Right lobe of liver (tissue), 6 donors: Measurements from ENCODE around the gene PCNX2. TPM values are rescaled to one million over a fixed set of nuclear protein-coding genes. Genes with fewer than 3 reads are reported as not detected.

ENCODE experiments used
- ATAC-seq, 4 donors: fragments of 200-7000 bp; cut with Tn5 transposase; one replicate each; pipeline ENCODE4 v1.9.1; 2020; ENCODE audit warnings: mild to moderate bottlenecking in 4 of 4, moderate library complexity in 4 of 4
- DNase-seq, 3 donors: peaks; one replicate each; pipeline ENCODE4 v3.0.0-alpha.2; 2020
- H3K27ac ChIP-seq, 3 donors: fragments of 200-600 bp; one replicate each; pipeline ENCODE4 v1.8.0; 2022
- H3K27me3 ChIP-seq, 2 donors: fragments of 200-600 bp; one replicate each; pipeline ENCODE4 v1.8.0; 2022
- H3K36me3 ChIP-seq, 4 donors: fragments of 200-600 bp; sonication (generic) in 1 of 4; one replicate each; pipeline versions ENCODE4 v1.5.1 to v1.8.0; 2017 to 2022; ENCODE audit warnings: control low read depth in 1 of 4
- H3K4me1 ChIP-seq, 4 donors: fragments of 200-600 bp; sonication (generic) in 1 of 4; one replicate each; pipeline versions ENCODE4 v1.5.1 to v1.8.0; 2017 to 2022; ENCODE audit warnings: control low read depth in 1 of 4
- H3K4me3 ChIP-seq, 3 donors: fragments of 200-600 bp; one replicate each; pipeline ENCODE4 v1.8.0; 2022
- H3K9me3 ChIP-seq, 4 donors: fragments of 200-600 bp; sonication (generic) in 1 of 4; one replicate each; pipeline versions ENCODE4 v1.5.1 to v1.8.0; 2017 to 2022; ENCODE audit warnings: control low read depth in 1 of 4
- CTCF ChIP-seq, 4 donors: fragments of 200-600 bp in 3 of 4; fragments of 450-650 bp in 1 of 4; IDR thresholded peaks; one replicate each; pipeline versions ENCODE4 v1.5.1 to v1.8.0; 2016 to 2022; ENCODE audit warnings: antibody characterized with exemption in 4 of 4, mild to moderate bottlenecking in 2 of 4
- POLR2A ChIP-seq: fragments of 450-650 bp; IDR thresholded peaks from one replicate; pipeline ENCODE4 v1.6.1; 2017; ENCODE audit warnings: antibody characterized with exemption, mild to moderate bottlenecking
- WGBS: methylation state at CpG from one replicate; pipeline ENCODE4 v1.1.6; 2018; ENCODE audit warnings: low coverage, low lambda C conversion rate; ENCODE audit not compliant: insufficient coverage; ENCODE audit errors: missing lambda C conversion rate; 5-methylcytosine and 5-hydroxymethylcytosine counted together
- intact Hi-C, 2 donors: fragments of 100-400 bp; cut with DNase I; formaldehyde crosslinking; loops; one replicate each; pipeline versions ENCODE4 v1.11.2 to v1.14.1; 2022
- total RNA-seq, 6 experiments: library from RNA; depleted of rRNA in 2 of 6; stranded (reverse); fragments of >200 nt in 2 of 6; fragmentation: NEBNext Ultra II Directional in 3 of 6; extraction: Animal tissue kit (Norgen Biotek cat#: 25700) in 3 of 6; gene quantifications; one replicate each; pipeline versions ENCODE4 v1.1.0 to v1.2.4, GENCODE V29; 2016 to 2023
- donor health status: DM: no; HTN: yes; CAD: no.
- donor health status: DM: no; HTN: no; CAD: no.
- donor health status: DM: no; HTN: no; CAD: no.
- donor health status: DM: no; HTN: yes; CAD: no.
- donor health status: DM: no; HTN: yes; CAD: no.

The PCNX2 gene
- total RNA-seq, 6 experiments from 2014 or later: 0.35 to 3.4 (median 0.82) TPM

GRCh38 chr1:232954594-232955365 is 340.7 kb downstream of the PCNX2 start:
- intact Hi-C loops: no loop called here
- Histone ChIP-seq H3K36me3 (peaks cover 0 to 10% (median 2%) of the 10 kb centered on the region in 4 donors), H3K4me1 (peaks cover 0 to 3% (median 1%) of the 10 kb centered on the region in 4 donors), H3K27ac (no peak overlapping the region), H3K27me3 (no peaks in the 10 kb centered on the region), H3K4me3 (no peak overlapping the region), H3K9me3 (no peaks in the 10 kb centered on the region)
- TF ChIP-seq CTCF (IDR thresholded peaks at IDR 0.05): no peak
- no peak for TF ChIP-seq POLR2A
- ATAC-seq (no peak), DNase-seq (no peak)
- WGBS: 86% methylated on average over 4 of the region's 4 CpGs

- Histone ChIP-seq H3K4me1 (peaks cover 0 to 4% (median 2%) of the 10 kb centered on the region in 4 donors), H3K27ac (no peak overlapping the region), H3K27me3 (no peaks in the 10 kb centered on the region), H3K9me3 (no peaks in the 10 kb centered on the region), H3K4me3 (no peak overlapping the region), H3K36me3 (peaks cover 0 to 10% (median 0%) of the 10 kb centered on the region in 4 donors)
- ATAC-seq (peak; percentile 62 to 76 (median 67)), DNase-seq (peak in 1 of 3 donors; percentile 51)
- intact Hi-C loops: no loop called here
- TF ChIP-seq CTCF (IDR thresholded peaks at IDR 0.05): peak; percentile 54 to 66 (median 60)
- TF ChIP-seq POLR2A: no peak
- WGBS: 88% methylated on average over 2 of the region's 2 CpGs
Measured at GRCh38 chr1:232952514-232953499, 342.7 kb downstream of the PCNX2 start.

- WGBS: 17% methylated on average over 1 of the region's 1 CpG
- H3K27ac ChIP-seq: no peak overlapping the region
Measured at GRCh38 chr1:232951605-232952004, 343.9 kb downstream of the PCNX2 start.

More at GRCh38 chr1:232951605-232952004, 343.9 kb downstream of the PCNX2 start:
- TF ChIP-seq POLR2A (no peak), CTCF (IDR thresholded peaks at IDR 0.05) (no peak)
- Histone ChIP-seq H3K27me3 (no peaks in the 10 kb centered on the region), H3K4me3 (peak overlapping the region in 2 of 3 donors; percentile 82 to 84), H3K36me3 (peaks cover 0 to 5% (median 0%) of the 10 kb centered on the region in 4 donors), H3K9me3 (no peaks in the 10 kb centered on the region), H3K4me1 (peaks cover 0 to 4% (median 2%) of the 10 kb centered on the region in 4 donors)
- intact Hi-C loops: no loop called here
- ATAC-seq (no peak), DNase-seq (no peak)
